ENCODE measurements around the gene RIN2.

The RIN2 gene

DNA sequence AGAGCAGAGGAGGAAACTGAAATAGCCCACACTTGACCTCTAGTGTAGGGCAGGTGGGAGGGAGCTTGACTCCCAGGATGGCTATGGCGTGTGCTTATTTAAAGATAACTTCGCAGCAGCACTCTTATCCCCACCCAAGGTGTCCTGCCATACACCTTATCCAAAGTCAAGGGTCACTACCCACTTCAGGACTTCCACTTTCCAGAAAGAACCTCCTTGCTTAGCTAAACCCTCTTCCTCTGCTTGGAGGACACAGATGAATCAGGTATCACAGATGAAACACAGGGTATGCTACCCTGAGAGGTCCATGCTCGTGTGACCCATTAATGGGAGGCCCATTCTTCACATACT lies 2.3 kb downstream of the RIN2 start:
- Histone ChIP-seq H3K27me3 (ENCODE audit: insufficient read depth, low read length, poor library complexity, severe bottlenecking) (peaks cover 4% of the 10 kb centered on the region), H3F3A (ENCODE audit: low read depth) (no peaks in the 10 kb centered on the region), H3K4me1 (ENCODE audit: insufficient read depth, low read length, poor library complexity, severe bottlenecking) (no peaks in the 10 kb centered on the region), H4K20me1 (ENCODE audit: insufficient read depth, low read length, poor library complexity, severe bottlenecking) (no peaks in the 10 kb centered on the region), H3K4me3 (ENCODE audit: low read length, poor library complexity, severe bottlenecking) (no peak overlapping the region), H3K9me3 (ENCODE audit: insufficient read depth, low read depth, low read length) (no peaks in the 10 kb centered on the region), H3K4me2 (ENCODE audit: low read depth, low read length, poor library complexity, severe bottlenecking) (no peak overlapping the region), H3K79me2 (ENCODE audit: insufficient read depth, low read length) (no peaks in the 10 kb centered on the region), H3K9ac (ENCODE audit: low read depth, low read length, poor library complexity, severe bottlenecking) (no peak overlapping the region), H3K36me3 (ENCODE audit: insufficient read depth, low read length) (no peaks in the 10 kb centered on the region), H3K9me2 (replicated peaks; ENCODE audit: low read depth, low read length) (no peaks in the 10 kb centered on the region), H2AFZ (ENCODE audit: low read length) (no peak overlapping the region)
- TF ChIP-seq, protein P1, sequence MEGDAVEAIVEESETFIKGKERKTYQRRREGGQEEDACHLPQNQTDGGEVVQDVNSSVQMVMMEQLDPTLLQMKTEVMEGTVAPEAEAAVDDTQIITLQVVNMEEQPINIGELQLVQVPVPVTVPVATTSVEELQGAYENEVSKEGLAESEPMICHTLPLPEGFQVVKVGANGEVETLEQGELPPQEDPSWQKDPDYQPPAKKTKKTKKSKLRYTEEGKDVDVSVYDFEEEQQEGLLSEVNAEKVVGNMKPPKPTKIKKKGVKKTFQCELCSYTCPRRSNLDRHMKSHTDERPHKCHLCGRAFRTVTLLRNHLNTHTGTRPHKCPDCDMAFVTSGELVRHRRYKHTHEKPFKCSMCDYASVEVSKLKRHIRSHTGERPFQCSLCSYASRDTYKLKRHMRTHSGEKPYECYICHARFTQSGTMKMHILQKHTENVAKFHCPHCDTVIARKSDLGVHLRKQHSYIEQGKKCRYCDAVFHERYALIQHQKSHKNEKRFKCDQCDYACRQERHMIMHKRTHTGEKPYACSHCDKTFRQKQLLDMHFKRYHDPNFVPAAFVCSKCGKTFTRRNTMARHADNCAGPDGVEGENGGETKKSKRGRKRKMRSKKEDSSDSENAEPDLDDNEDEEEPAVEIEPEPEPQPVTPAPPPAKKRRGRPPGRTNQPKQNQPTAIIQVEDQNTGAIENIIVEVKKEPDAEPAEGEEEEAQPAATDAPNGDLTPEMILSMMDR (conservative IDR thresholded peaks at IDR 0.05; ENCODE audit: low read length), result no peak
- no peak for TF ChIP-seq EZH2phosphoT487 (IDR thresholded peaks at IDR 0.05; ENCODE audit: borderline replicate concordance)

DNA sequence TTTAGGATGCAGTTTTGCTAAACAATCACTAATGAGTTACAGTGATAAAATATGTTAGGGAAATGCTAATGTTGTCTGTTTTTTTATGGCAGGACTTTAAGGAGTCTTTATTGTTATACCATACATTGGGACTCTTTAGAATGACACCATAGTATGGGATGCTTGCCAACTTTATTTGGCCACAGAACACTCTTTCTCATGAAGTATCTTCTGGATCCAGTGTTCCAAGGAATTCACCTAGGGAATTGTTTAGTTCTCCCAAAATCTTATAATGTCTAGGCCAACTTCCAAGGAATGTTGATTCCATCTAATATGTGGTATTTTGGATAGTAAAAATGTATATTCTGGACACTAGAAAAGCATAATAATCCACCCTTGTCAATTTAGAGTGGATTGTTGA lies 3.3 kb downstream of the RIN2 start:
- TF ChIP-seq, protein P1 (conservative IDR thresholded peaks at IDR 0.05; ENCODE audit: low read length), result no peak
- no peak for TF ChIP-seq EZH2phosphoT487 (IDR thresholded peaks at IDR 0.05; ENCODE audit: borderline replicate concordance)
- H3K9ac ChIP-seq (ENCODE audit: low read depth, low read length, poor library complexity, severe bottlenecking), result no peak overlapping the region
- H4K20me1 ChIP-seq (ENCODE audit: insufficient read depth, low read length, poor library complexity, severe bottlenecking), result no peaks in the 10 kb centered on the region
- no peaks in the 10 kb centered on the region for H3K4me1 ChIP-seq (ENCODE audit: insufficient read depth, low read length, poor library complexity, severe bottlenecking)
- H3F3A ChIP-seq (ENCODE audit: low read depth), result no peaks in the 10 kb centered on the region
- H3K27me3 ChIP-seq (ENCODE audit: insufficient read depth, low read length, poor library complexity, severe bottlenecking), result peaks cover 4% of the 10 kb centered on the region
- H3K9me3 ChIP-seq (ENCODE audit: insufficient read depth, low read depth, low read length), result no peaks in the 10 kb centered on the region
- no peak overlapping the region for H3K4me2 ChIP-seq (ENCODE audit: low read depth, low read length, poor library complexity, severe bottlenecking)
- no peaks in the 10 kb centered on the region for H3K36me3 ChIP-seq (ENCODE audit: insufficient read depth, low read length)
- no peaks in the 10 kb centered on the region for H3K79me2 ChIP-seq (ENCODE audit: insufficient read depth, low read length)
- no peak overlapping the region for H3K4me3 ChIP-seq (ENCODE audit: low read length, poor library complexity, severe bottlenecking)
- no peak overlapping the region for H2AFZ ChIP-seq (ENCODE audit: low read length)
- H3K9me2 ChIP-seq (replicated peaks; ENCODE audit: low read depth, low read length), result no peaks in the 10 kb centered on the region

DNA sequence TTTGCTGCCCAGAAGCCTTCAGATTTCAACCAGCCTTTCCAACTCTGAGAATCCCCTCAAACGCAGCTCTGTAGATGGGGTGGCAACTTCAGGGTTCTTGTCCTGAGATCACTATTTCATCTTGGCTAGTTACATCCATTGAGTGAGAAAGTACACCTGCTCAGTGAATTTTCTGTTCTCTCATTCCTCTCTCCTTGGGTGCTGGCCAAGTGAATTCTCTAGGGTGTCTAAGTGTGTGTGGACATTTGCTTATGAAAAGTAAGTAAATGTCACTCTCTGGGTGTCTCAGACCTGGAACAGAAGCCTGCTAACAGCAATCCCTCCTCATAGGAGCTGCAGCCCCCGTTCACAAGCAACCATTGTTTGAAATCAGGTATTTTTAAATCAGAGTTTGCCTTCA lies 3.8 kb downstream of the RIN2 start:
- Histone ChIP-seq H3F3A (ENCODE audit: low read depth) (no peaks in the 10 kb centered on the region), H3K9me2 (replicated peaks; ENCODE audit: low read depth, low read length) (no peaks in the 10 kb centered on the region), H4K20me1 (ENCODE audit: insufficient read depth, low read length, poor library complexity, severe bottlenecking) (no peaks in the 10 kb centered on the region), H3K9ac (ENCODE audit: low read depth, low read length, poor library complexity, severe bottlenecking) (no peak overlapping the region), H3K27me3 (ENCODE audit: insufficient read depth, low read length, poor library complexity, severe bottlenecking) (peaks cover 4% of the 10 kb centered on the region), H3K4me2 (ENCODE audit: low read depth, low read length, poor library complexity, severe bottlenecking) (no peak overlapping the region), H3K36me3 (ENCODE audit: insufficient read depth, low read length) (no peaks in the 10 kb centered on the region), H3K79me2 (ENCODE audit: insufficient read depth, low read length) (no peaks in the 10 kb centered on the region), H3K9me3 (ENCODE audit: insufficient read depth, low read depth, low read length) (no peaks in the 10 kb centered on the region), H3K4me1 (ENCODE audit: insufficient read depth, low read length, poor library complexity, severe bottlenecking) (no peaks in the 10 kb centered on the region), H3K4me3 (ENCODE audit: low read length, poor library complexity, severe bottlenecking) (no peak overlapping the region), H2AFZ (ENCODE audit: low read length) (no peak overlapping the region)
- TF ChIP-seq, protein P1 (conservative IDR thresholded peaks at IDR 0.05; ENCODE audit: low read length), result no peak
- TF ChIP-seq EZH2phosphoT487 (IDR thresholded peaks at IDR 0.05; ENCODE audit: borderline replicate concordance), result no peak
